ENCODE data around the gene SYPL2. TPM values are rescaled to one million over a fixed set of nuclear protein-coding genes. Genes with fewer than 3 reads are reported as not detected.

The SYPL2 gene
- total and polyA plus RNA-seq, 2 donors (not counting 1 experiment from before 2014, with no cell fraction given), result not detected

DNA sequence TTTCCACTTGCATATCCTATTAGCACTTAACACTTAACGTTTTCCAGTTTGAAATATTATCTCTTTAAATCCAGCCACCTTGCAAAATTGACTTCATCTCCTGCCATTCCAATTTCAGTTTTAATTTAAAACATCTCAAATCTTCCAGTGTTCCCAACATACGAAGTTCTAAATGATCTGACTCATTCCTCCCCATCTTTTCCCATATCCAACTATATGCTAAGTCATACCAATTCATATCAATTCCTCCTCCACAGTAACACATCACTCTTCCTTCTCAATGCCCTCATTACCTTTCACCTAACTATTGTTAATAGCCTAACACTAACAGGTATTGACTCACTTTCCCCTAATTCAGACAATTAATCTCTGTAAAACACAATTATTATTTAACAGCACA is 42.8 kb upstream of the SYPL2 start:
- H3K9me3 Mint-ChIP-seq (ENCODE audit: insufficient read depth), result no peaks in the 10 kb centered on the region
- TF ChIP-seq EZH2 (IDR thresholded peaks at IDR 0.05; ENCODE audit: borderline replicate concordance, insufficient read depth, low read depth, low read length, poor library complexity, severe bottlenecking) (no peak), CTCF (IDR thresholded peaks at IDR 0.05) (no peak)
- WGBS (ENCODE audit: insufficient coverage), result 82% methylated on average over 2 of the region's 2 CpGs
- no peak overlapping the region for H2AFZ ChIP-seq (ENCODE audit: insufficient read depth, low read depth, low read length, poor library complexity, severe bottlenecking)
- no peak overlapping the region for H3K4me2 ChIP-seq (replicated peaks; ENCODE audit: low read depth, low read length, poor library complexity, severe bottlenecking)
- H3K4me3 Mint-ChIP-seq, result peak overlapping the region; percentile 19
- no peaks in the 10 kb centered on the region for H3K9me3 ChIP-seq (ENCODE audit: control extremely low read depth in 1 of 3, control insufficient read depth in 2 of 3, insufficient read depth in 1 of 3, low read length in 2 of 3)
- peak overlapping the region in 1 of 2 donors; percentile 82 for H3K27ac ChIP-seq (ENCODE audit: low read length in 2 of 2)
- H3K79me2 ChIP-seq (ENCODE audit: control insufficient read depth, insufficient read depth, low read length), result peaks cover 65% of the 10 kb centered on the region
- no peak overlapping the region for H3K9ac ChIP-seq (ENCODE audit: low read length)
- no peak overlapping the region for H3K4me3 ChIP-seq (ENCODE audit: control extremely low read depth in 1 of 5, extremely low read depth in 1 of 5, insufficient read depth in 1 of 5, low read depth in 2 of 5, low read length in 4 of 5)
- H3K27ac Mint-ChIP-seq, result no peak overlapping the region
- peaks cover 33% of the 10 kb centered on the region for H3K4me1 Mint-ChIP-seq
- peaks cover 13 to 19% of the 10 kb centered on the region in 2 donors for H3K4me1 ChIP-seq (ENCODE audit: control insufficient read depth in 2 of 2, insufficient read depth in 2 of 2, low read length in 2 of 2)
- no peaks in the 10 kb centered on the region for H3K27me3 Mint-ChIP-seq
- ATAC-seq (ENCODE audit: low read depth) (no peak), DNase-seq (no peak)
- intact Hi-C loops (cut with micrococcal nuclease), result no loop called here
- POLR2A ChIA-PET, result no interaction called here
- peaks cover 6% of the 10 kb centered on the region for H4K20me1 ChIP-seq (ENCODE audit: control insufficient read depth, insufficient read depth, low read length, poor library complexity, severe bottlenecking)
- peaks cover 0 to 20% of the 10 kb centered on the region in 2 experiments for H3K36me3 ChIP-seq (replicated peaks in 1 of 2; ENCODE audit: control extremely low read depth in 1 of 2, control insufficient read depth in 1 of 2, extremely low read depth in 1 of 2, insufficient read depth in 2 of 2, low read length in 1 of 2)
- no peaks in the 10 kb centered on the region for H3K27me3 ChIP-seq (replicated peaks in 1 of 4; ENCODE audit: control extremely low read depth in 1 of 4, control insufficient read depth in 3 of 4, insufficient read depth in 4 of 4, low read length in 3 of 4)
- CTCF ChIA-PET, result no interaction called here

Measured in B cell (primary cell).